A673 (cell line): ENCODE results near the gene VEGFB.

Experiments
- EZH2 ChIP-seq: fragments of 200-600 bp; sonication (generic); IDR thresholded peaks from 2 replicates; pipeline ENCODE4 v1.6.1; 2017; ENCODE audit warnings: borderline replicate concordance, low read depth, mild to moderate bottlenecking, mixed read lengths, antibody characterized with exemption, low read length; ENCODE audit not compliant: poor library complexity, severe bottlenecking
- TF ChIP-seq, protein P1 (sequence below): fragments of 300-800, 200-600 bp; sonication (generic); conservative IDR thresholded peaks from 2 replicates; pipeline ENCODE4 v1.5.1; 2017; ENCODE audit warnings: low read depth, mild to moderate bottlenecking, antibody characterized with exemption, low read length, moderate library complexity, mixed read lengths

- TF ChIP-seq, protein P1, sequence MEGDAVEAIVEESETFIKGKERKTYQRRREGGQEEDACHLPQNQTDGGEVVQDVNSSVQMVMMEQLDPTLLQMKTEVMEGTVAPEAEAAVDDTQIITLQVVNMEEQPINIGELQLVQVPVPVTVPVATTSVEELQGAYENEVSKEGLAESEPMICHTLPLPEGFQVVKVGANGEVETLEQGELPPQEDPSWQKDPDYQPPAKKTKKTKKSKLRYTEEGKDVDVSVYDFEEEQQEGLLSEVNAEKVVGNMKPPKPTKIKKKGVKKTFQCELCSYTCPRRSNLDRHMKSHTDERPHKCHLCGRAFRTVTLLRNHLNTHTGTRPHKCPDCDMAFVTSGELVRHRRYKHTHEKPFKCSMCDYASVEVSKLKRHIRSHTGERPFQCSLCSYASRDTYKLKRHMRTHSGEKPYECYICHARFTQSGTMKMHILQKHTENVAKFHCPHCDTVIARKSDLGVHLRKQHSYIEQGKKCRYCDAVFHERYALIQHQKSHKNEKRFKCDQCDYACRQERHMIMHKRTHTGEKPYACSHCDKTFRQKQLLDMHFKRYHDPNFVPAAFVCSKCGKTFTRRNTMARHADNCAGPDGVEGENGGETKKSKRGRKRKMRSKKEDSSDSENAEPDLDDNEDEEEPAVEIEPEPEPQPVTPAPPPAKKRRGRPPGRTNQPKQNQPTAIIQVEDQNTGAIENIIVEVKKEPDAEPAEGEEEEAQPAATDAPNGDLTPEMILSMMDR: no peak
- no peak for TF ChIP-seq EZH2
These were observed 2.0 kb upstream of the VEGFB start for GRCh38 chr11:64232182-64232966.
